ENCODE measurements around the gene D2HGDH. TPM values are rescaled to one million over a fixed set of nuclear protein-coding genes. Genes with fewer than 3 reads are reported as not detected.

Gene D2HGDH
- total RNA-seq, 3 donors from 2014 or later, result 52.2 to 88.6 (median 63.0) TPM

DNA sequence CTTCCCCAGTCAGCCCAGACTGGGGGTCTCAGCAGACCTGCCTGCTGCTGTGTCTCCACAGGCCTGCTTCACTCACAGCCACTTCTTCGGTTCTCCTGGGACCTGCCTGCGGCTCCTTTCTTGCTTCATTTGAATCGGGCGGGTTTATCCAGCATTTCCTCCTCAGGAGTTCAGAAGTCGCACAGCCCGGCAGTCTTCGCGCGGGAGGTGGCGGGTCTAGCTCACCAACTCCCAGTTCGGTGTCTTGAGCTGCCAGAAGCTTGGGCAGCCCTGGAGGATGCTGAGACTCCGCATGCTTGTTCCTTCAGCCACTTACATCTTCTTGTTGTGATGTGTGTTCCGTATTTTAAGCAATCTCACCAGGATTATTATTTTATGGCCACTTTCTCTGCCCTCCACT is 10.8 kb downstream of the D2HGDH start:
- TF ChIP-seq, protein P1, sequence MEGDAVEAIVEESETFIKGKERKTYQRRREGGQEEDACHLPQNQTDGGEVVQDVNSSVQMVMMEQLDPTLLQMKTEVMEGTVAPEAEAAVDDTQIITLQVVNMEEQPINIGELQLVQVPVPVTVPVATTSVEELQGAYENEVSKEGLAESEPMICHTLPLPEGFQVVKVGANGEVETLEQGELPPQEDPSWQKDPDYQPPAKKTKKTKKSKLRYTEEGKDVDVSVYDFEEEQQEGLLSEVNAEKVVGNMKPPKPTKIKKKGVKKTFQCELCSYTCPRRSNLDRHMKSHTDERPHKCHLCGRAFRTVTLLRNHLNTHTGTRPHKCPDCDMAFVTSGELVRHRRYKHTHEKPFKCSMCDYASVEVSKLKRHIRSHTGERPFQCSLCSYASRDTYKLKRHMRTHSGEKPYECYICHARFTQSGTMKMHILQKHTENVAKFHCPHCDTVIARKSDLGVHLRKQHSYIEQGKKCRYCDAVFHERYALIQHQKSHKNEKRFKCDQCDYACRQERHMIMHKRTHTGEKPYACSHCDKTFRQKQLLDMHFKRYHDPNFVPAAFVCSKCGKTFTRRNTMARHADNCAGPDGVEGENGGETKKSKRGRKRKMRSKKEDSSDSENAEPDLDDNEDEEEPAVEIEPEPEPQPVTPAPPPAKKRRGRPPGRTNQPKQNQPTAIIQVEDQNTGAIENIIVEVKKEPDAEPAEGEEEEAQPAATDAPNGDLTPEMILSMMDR (IDR thresholded peaks at IDR 0.05), result no peak
- H3K36me3 ChIP-seq (ENCODE audit: low read depth), result peaks cover 3% of the 10 kb centered on the region
- H3K4me1 ChIP-seq (ENCODE audit: low read depth), result no peaks in the 10 kb centered on the region
- ATAC-seq, result no peak
- H3K9me3 ChIP-seq, result no peaks in the 10 kb centered on the region
- no peak for DNase-seq
- intact Hi-C loops (cut with DNase I, micrococcal nuclease), result no loop called here
- H3K4me3 ChIP-seq, result no peak overlapping the region

DNA sequence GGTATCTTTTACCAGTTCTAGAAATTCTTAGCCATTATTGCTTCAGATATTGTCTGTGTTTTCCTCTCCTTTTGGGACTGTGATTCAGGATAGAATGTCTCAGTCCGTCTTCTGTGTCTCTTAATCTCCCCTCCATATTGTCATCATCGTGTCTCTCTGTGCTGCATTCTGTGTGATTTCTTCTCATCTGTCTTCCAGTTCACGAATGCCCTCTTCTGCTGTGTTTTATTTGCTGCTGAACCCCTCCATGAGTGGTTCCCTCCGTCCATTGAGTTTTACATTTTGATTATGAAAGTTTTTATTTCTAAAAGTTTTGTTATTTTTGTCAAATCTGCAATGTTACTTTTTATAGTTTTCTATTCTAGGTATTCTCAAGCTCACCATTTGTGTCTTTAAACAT is 11.7 kb downstream of the D2HGDH start:
- TF ChIP-seq, protein P1 (IDR thresholded peaks at IDR 0.05), result no peak
- intact Hi-C loops (cut with DNase I, micrococcal nuclease), result no loop called here
- peaks cover 3% of the 10 kb centered on the region for H3K36me3 ChIP-seq (ENCODE audit: low read depth)
- ATAC-seq, result no peak
- no peak overlapping the region for H3K4me3 ChIP-seq
- no peak for DNase-seq
- H3K9me3 ChIP-seq, result no peaks in the 10 kb centered on the region
- no peaks in the 10 kb centered on the region for H3K4me1 ChIP-seq (ENCODE audit: low read depth)

DNA sequence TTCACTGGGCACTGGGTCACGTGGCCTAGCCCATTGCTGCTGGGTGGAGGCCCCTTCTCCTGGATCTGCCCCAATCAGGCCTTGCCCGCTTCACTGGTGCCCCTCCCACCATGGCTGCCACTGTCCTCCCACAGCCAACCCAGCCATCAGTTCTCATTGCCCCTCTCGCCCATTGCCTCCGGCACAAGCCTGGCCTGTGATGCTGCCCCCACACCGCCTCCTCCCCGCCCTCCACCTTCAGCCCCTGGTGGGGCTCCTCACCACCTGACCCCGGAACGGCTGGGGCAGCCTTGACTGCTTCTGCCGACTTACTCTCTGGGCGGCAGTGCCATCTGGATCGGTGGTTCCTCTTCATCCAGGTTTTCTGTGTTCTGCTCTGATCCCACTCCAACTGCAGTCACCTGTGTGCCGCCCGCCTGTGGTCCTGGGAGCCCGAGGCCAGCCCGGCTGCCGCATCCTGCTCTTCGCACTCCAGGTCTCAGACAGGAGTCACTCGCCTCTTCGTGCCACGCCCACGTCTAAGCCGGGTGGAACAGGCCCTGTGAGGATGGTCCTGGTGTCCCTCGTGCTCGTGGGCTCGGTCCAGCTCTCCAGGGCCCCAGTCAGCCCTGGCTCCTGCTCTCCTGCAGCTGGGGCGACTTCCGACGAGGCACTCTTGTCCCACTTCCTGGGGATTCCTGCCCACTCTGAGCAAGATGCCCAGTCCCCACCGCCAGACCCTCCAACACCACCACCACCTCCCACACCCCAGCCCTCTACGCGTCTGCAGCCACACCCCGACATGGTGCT is 14.2 kb downstream of the D2HGDH start:
- H3K4me3 ChIP-seq, result no peak overlapping the region
- H3K9me3 ChIP-seq, result no peaks in the 10 kb centered on the region
- DNase-seq, result no peak
- intact Hi-C loops (cut with DNase I, micrococcal nuclease), result no loop called here
- TF ChIP-seq, protein P1 (IDR thresholded peaks at IDR 0.05), result no peak
- no peaks in the 10 kb centered on the region for H3K4me1 ChIP-seq (ENCODE audit: low read depth)
- no peak for ATAC-seq
- H3K36me3 ChIP-seq (ENCODE audit: low read depth), result peaks cover 3% of the 10 kb centered on the region

DNA sequence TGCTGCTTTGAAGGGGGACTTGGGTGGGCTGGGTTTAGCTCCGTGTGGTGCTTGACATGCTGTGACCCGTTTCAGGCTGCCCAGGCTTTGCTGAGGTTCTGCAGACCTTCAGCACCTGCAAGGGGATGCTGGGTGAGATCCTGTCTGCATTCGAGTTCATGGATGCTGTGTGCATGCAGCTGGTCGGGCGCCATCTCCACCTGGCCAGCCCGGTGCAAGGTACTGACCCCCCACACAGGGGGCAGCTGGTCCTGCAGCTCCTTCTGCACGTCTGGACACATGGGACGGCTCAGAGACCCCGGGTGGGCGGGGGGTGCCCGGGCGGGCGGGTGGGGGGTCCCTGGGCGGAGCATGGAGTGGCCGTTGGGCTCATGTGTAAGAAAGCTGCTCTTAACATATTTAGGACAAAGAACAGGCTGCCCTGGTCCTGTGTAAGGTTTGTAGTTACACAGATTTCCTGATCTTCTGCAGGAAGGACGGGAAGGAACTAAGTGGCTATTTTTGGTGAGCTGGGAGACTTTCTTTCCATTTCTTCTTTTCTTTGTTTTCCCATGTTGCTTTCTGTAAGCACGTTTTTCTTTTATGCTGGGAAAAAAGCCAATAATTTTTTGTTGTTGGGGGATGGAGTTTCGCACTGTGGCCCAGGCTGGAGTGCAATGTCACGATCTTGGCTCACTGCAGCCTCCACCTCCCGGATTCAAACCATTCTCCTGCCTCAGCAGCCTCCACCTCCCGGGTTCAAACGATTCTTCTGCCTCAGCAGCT is 15.8 kb downstream of the D2HGDH start:
- no peak for DNase-seq

DNA sequence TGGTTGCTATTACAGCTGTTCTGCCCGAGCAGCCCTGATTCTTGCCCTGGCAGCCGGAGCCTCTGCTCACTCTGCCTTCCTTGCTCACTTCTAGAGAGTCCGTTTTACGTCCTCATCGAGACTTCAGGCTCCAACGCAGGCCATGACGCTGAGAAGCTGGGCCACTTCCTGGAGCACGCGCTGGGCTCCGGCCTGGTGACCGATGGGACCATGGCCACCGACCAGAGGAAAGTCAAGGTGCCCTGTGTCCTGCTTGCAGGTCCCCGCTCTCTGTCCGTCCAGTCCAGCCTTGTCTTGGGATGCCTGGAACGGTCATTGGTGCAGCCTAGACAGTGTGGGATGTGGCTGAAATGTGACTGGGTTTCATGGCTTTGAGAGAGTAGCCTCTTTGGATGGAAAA is 16.7 kb downstream of the D2HGDH start:
- H3K36me3 ChIP-seq (ENCODE audit: low read depth), result peaks cover 3% of the 10 kb centered on the region
- H3K4me1 ChIP-seq (ENCODE audit: low read depth), result no peaks in the 10 kb centered on the region
- no peaks in the 10 kb centered on the region for H3K9me3 ChIP-seq
- DNase-seq (no peak), ATAC-seq (no peak)
- intact Hi-C loops (cut with DNase I, micrococcal nuclease), result no loop called here
- H3K4me3 ChIP-seq, result no peak overlapping the region
- TF ChIP-seq, protein P1 (IDR thresholded peaks at IDR 0.05), result no peak

More for the DNA sequence above, 15.8 kb downstream of the D2HGDH start:
- intact Hi-C loops (cut with DNase I, micrococcal nuclease), result no loop called here
- no peak overlapping the region for H3K4me3 ChIP-seq
- H3K36me3 ChIP-seq (ENCODE audit: low read depth), result peaks cover 3% of the 10 kb centered on the region
- H3K9me3 ChIP-seq, result no peaks in the 10 kb centered on the region
- TF ChIP-seq, protein P1 (IDR thresholded peaks at IDR 0.05), result no peak
- no peak for ATAC-seq
- H3K4me1 ChIP-seq (ENCODE audit: low read depth), result no peaks in the 10 kb centered on the region
